IPS-18c (cell line): ENCODE data around the gene VARS2.

ENCODE experiments used
- H3K4me3 ChIP-seq: 2 replicates; pipeline ENCODE4 v1.7.0; 2013; ENCODE audit warnings: low read depth, mild to moderate bottlenecking, low read length, moderate library complexity; ENCODE audit not compliant: insufficient read depth
- H3K9me3 ChIP-seq: one replicate; pipeline ENCODE4 v1.6.1; 2013; ENCODE audit warnings: mild to moderate bottlenecking, low read length, moderate library complexity; ENCODE audit not compliant: control insufficient read depth, insufficient read depth

The VARS2 gene

DNA sequence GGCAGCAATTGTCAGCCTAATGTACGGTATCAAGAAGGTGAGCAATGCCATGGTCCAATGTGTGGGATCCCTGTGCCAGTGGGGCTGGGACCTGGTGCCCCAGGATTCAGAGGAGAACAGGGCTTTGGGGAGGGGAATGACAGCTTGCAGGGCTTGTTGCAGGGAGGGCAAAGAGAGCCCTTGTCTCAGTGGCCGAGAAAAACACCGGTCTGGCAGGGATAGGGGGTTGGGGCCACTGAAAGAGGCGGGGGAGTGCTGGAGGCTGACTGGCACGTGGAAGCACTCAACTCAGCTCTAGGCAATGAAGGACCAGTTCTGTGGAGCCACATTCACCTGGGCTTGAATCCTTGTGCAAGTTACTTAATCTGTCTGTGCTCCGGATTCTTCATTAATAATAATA is 23.2 kb downstream of the VARS2 start:
- Histone ChIP-seq H3K4me3 (no peak overlapping the region), H3K9me3 (no peaks in the 10 kb centered on the region)

DNA sequence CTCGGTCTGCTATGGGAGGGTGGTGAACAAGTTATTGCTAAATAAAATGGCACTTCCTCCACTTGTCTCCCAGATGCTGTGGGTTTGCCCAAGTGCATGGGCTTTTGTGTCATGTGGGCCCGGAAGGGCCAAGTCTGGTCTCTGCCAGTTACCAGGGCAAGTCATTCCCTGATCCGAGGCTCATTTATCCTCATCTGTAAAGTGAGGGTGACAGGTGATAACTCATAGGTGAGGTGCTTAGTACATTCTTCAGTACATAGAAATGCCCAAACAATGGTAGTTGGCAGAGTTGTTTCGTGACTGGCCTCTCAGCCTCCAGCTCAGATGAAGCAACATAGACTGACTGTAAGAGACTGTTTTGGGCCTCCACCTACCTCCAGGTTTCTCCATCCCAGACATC is 24.7 kb downstream of the VARS2 start:
- H3K4me3 ChIP-seq = no peak overlapping the region

DNA sequence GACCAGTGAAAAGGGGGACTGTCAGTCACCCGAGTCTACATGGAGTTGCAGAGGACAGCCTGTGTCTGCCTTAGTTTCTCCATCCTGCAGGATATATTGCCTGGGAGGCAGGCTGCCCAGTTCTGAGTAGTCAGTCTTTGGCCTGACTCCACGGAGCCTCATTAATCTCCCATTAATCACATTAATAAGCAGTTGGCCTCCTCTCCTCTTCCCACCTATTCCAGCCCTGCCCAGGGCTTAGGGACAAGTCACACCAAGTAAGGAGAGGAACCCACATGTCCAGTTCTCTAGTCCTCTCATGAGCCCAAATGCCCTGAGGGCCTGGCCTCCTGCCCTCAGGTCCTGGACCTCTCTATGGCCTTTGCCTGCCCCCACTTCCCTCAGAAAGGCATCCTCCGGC is 25.4 kb downstream of the VARS2 start:
- no peak overlapping the region for H3K4me3 ChIP-seq
- H3K9me3 ChIP-seq = no peaks in the 10 kb centered on the region

More for the DNA sequence above, 24.7 kb downstream of the VARS2 start:
- H3K9me3 ChIP-seq = no peaks in the 10 kb centered on the region

DNA sequence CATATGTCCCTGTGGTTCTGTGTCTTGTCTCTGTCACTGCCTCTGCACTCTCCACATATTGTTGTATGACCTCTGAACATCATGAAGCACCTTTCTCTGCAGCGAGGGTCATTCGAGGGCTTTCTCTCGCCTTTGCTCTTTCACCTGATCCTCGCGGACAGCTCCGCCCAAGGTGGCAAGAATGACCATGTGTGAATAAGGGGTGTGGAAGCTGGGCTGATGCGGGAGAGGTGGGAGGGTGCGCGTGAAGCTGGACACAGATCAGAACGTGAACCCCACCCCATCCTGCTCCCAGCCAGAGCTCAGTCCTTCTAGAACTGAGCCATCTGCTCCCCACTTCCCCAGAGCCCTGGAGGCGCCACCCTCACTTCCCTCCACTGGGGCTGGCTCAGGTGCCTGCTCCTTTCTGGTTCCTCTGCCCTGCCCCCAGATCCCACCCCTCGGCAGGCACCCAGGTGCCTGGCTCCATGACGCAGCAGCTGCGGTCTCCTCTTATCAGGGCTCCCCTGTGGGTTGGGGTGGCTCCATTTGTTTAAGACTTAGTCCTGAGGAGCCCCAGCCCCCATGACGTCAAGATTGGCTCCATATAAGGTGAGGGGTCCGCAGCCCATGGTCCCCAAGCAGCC is 26.4 kb downstream of the VARS2 start, which contains the start of gene MUCL3:
Gene MUCL3 (plus strand): TSS at position 613 of the 626 bp plus-strand sequence. CDS start 27 bp downstream, outside the sequence.
- no peak within 1 kb of the TSS for H3K4me3 ChIP-seq
- no peaks in the 10 kb centered on the region for H3K9me3 ChIP-seq

DNA sequence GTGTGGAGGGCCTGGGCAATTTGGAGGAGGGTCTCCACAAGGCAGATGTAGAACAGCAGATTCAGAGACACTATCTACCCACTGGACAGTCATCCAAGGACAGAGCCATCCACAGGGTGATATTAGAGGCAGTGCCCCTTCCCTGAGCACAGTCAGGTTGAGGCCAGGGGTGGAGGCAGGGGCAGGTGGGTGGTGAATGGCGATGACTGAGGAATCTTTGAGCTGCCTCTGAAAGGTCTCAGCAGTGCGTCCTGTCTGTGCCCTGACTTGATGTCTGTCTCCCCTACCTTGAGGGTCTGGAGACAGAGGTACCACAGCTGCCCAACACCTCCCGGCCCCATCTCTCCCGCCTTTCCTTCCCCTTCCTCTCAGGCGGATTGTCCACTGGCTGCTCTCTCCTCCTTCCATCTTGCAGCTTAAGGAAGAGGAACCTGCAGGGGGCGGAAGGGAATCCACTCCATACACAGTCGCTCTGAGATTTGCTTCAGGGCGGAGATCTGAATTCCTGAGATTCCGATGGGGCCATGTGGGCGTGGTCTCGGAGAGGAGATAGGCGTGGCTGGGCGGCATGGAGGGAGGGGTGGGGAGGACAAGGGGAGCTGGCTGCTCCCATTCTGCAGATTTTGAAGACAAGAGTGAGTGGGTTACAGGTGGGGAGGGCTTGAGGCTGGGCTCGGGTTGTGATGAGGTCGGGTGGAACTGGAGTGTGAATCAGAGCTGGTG is 28.5 kb downstream of the VARS2 start:
- Histone ChIP-seq H3K9me3 (no peaks in the 10 kb centered on the region), H3K4me3 (no peak overlapping the region)

DNA sequence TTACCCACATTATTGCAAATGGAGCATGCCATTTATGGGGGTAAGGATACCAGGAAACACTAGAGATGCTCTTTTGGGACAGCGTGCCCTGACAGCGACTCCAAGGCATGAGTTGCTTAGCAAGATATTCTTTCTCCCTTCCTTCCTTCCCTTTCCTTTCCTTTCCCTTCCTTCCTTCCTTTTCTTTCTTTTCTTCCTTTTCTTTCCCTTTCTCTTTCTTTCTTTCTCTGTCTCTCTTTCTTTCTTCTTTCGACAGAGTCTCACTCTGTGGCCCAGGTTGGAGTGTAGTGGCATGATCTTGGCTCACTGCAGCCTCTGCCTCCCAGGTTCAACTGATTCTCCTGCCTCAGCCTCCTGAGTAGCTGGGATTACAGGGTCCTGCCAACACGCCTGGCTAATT is 30.0 kb downstream of the VARS2 start:
- Histone ChIP-seq H3K9me3 (no peaks in the 10 kb centered on the region), H3K4me3 (no peak overlapping the region)

DNA sequence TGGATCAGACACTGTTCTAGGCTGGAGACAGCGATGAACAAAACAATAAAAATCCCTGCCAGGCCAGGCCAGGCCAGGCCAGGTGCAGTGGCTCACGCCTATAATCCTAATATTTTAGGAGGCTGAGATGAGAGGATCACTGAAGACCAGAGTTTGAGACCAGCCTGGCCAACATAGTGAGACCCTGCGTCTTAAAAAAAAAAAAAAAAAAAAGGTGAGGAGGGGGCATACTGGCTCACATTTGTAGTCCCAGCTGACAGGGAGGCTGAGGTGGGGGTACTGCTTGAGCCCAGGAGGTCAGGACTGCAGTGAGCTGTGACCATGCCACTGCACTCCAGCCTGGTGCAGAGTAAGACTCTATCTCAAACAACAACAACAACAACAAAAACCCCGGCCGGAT is 31.2 kb downstream of the VARS2 start:
- Histone ChIP-seq H3K4me3 (no peak overlapping the region), H3K9me3 (no peaks in the 10 kb centered on the region)

DNA sequence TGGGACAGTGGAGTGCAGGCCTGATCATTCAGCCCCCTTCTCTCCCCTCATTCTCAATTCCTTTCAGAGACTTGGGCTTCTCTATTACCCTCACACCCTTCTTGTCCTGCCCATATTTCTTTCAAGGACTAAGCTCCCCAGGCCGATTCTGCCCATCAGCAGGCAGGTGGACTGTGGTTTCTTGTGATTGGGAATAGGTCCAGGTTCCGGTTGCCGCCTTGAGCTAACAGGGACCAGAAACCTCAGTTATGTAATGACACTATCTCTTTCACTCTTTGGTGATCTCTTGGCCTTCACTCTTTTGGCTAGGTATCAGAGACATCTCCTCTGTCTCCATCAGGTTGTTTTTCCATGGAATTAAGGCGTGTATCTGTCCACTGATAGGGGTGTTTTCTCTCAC is 33.2 kb downstream of the VARS2 start:
- H3K4me3 ChIP-seq = no peak overlapping the region
- no peaks in the 10 kb centered on the region for H3K9me3 ChIP-seq

DNA sequence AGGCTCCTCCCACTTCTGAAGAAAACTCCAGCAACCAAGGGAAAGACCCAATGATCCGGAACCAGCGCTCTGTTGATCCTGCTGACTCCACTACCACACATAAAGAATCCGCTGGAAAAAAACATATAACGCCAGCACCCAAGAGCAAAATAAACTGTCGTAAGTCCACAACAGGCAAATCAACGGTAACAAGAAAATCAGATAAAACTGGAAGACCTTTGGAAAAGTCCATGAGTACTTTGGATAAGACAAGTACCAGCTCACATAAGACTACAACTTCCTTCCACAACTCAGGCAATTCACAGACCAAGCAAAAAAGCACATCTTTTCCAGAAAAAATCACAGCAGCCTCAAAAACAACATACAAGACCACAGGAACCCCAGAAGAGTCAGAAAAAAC is 34.8 kb downstream of the VARS2 start:
- H3K9me3 ChIP-seq = no peaks in the 10 kb centered on the region
- no peak overlapping the region for H3K4me3 ChIP-seq

DNA sequence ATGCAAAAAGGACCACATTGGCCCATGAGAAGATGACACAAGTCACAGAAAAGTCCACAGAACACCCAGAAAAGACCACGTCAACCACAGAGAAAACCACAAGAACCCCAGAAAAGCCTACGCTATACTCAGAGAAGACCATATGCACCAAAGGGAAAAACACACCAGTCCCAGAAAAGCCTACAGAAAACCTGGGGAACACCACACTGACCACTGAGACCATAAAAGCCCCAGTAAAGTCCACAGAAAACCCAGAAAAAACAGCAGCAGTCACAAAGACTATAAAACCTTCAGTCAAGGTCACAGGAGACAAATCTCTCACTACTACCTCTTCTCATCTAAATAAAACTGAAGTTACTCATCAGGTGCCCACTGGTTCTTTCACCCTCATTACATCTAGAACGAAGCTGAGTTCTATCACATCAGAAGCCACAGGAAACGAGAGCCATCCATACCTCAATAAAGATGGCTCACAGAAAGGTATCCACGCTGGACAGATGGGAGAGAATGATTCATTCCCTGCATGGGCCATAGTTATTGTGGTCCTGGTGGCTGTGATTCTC is 38.0 kb downstream of the VARS2 start:
- H3K4me3 ChIP-seq = no peak overlapping the region
- H3K9me3 ChIP-seq = no peaks in the 10 kb centered on the region

DNA sequence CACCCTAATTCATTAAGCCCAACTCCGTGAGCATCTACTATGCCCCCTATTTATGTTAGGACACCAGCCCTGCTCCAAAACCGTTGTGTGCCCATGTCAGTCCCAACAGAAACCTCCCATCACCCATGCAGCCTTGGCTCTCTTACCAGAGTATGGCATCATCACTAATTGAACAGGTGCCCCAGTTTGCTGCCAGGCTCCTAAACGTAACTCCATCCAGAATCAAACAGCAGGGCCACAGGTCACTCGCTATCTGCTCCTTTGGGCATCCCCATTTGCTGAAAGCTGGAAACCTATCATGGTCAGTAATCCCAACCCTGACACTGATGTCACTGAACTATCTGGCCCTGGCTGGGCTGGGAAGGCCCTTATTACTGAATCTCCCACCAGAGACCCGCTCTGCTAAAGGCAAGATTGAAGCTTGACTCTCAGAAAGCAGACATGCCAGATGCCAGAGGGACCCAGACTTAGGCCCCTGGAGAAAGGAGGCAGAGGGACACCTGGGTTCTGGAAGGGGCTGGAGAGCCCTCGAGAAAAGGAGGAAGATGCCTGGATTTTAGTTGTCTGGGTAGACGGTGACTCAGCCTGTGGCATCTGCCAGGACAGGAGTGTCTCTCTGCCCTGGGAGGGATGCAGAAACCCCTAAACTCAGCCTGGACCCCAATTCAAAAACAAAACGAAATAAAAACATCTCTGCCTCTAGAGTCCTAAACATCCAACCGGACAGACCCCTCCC is 40.8 kb downstream of the VARS2 start:
- H3K9me3 ChIP-seq = no peaks in the 10 kb centered on the region
- H3K4me3 ChIP-seq = peak overlapping the region; percentile 59; the same call in 1 of the 2 replicates

DNA sequence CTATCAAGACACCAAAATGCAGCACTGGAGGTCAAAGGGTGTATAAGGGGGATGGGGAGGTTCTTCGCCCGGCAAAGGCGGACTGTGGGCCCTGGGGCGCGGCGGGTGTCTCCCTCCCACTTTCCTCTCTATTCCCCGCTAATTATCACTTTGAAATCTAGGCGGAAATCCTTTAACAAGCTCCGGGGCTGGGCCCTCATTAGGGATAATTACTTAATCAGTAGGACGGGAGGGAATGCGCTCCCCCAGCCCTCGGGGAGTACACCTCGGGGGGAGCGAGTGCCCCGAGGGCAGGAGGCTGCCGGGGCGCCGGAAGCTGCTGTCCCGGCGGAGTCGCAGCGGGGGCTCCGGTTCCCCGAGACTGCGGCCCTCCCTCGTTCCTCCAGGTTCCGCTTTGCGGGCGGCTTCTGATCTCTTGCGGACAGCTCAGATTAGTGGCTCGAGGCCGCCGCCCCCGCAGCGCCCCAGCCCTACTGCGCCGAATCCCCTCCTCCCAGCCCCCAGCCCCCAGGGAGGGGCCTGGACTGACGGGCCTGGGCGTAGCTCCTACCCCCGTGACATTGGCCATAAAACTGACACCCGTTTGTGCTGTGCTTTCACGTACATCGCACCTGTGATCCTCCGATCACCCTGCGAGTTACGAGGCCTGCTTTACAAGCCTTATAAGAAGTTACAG is 41.5 kb downstream of the VARS2 start:
- H3K4me3 ChIP-seq = peak overlapping the region; percentile 59
- H3K9me3 ChIP-seq = no peaks in the 10 kb centered on the region

DNA sequence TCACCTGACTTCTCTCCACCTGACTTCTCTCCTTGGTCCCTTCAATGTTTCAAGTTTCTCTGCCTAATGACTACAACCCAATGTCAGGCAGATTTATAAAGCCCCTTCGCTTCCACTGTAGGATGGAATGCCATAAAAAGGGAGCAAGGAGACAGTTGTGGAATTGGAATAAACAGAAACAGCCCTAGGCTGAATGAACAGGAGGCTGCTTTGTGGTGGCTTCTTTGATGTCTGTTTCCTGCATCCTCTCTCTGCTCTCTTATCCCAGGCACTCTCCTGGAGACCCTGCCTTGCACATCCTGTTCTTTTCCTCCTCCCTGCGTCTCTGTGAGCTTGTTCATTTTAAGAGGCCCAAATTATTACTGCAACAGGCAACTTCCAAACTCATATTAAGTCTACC is 43.7 kb downstream of the VARS2 start:
- no peaks in the 10 kb centered on the region for H3K9me3 ChIP-seq
- H3K4me3 ChIP-seq = no peak overlapping the region

DNA sequence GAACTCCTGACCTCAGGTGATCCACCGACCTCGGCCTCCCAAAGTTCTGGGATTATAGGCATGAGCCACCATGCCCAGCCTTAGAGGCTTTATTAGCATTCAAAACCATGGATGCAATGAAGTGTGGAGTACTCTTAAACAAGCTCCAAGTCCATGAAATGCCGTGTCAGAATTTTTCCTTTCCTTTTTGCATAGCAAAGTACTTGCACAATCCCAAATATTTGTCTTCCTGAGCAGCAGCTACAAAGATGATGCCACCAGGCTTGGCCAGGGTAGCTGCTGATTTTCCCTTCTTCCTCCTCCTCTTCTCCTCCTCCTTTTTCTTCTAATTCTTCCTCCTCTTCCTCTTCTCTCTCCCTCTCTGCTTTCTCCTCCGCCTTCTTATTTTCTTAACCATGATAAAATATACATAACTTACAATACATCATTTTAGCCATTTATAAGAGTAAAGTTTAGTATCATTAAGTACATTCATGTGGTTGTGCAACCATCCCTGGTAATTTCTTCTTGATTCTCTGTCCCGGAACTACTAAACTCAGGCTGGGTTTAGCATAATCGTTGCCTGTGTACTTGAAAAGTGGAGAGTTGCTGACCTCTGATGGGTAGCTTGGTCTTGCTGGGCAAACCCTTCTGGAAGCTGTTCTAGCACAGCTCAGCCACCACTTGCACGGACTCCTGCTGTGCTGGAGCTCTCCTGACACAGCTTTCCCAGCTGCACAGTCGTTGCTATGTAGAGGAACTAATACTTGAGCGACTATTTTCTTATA is 47.1 kb downstream of the VARS2 start:
- H3K9me3 ChIP-seq = no peaks in the 10 kb centered on the region
- H3K4me3 ChIP-seq = no peak overlapping the region

DNA sequence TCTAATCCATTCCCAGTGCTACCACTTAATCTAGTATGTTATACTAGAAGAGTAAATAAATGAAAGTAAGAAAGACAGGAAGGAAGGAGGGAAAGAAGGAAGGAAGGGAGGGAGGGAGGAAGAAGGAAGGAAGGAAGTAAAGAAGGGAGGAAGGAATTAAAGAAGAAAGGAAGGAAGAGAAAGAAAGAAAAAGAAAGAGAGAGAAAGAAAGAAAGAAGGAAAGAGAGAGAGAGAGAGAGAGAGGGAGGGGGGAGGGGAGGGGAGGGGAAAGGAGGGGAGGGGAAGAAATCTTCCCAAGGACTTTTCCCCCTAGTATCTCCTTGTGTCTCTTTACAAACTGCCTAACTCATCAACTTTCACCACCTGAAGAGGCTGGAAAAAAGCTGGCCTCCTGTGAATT is 48.7 kb downstream of the VARS2 start:
- Histone ChIP-seq H3K4me3 (no peak overlapping the region), H3K9me3 (no peaks in the 10 kb centered on the region)

DNA sequence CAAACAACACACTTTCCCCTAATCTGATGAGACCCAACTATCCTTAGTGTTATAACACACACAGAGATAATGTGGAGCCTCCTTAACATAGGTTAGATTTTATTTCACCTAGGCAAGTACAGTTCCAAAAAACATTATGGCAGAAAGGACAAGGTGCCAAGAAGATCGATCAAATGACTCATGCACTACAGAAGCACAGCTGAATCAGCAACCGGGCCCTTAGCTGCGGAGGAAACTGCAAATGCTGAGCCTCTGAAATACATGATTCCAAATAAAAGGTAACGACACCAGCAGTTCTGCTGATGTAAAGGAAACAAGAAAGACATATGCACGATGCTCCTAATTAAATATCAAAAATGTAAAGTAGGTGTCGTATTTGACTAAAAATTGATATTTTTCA is 49.6 kb downstream of the VARS2 start:
- Histone ChIP-seq H3K4me3 (no peak overlapping the region), H3K9me3 (no peaks in the 10 kb centered on the region)

DNA sequence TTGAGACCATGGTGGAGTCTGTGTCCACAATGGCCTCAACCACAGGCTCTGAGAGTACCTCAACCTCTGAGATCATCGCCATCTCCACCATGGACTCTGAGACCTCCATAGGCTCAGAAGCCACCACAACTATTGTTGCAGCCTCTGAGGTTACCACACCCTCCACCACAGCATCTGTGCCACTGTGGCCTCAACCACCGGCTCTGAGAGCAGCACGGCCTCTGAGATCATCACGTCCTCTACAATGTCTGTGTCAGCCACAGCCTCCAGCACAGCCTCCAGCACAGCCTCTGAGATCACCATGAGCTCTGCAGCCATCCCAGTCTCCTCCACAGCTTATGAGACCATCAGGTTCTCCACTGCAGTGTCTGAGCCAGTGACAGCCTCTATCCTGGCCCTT is 50.0 kb downstream of the VARS2 start:
- no peak overlapping the region for H3K4me3 ChIP-seq
- no peaks in the 10 kb centered on the region for H3K9me3 ChIP-seq
